NCI-H2227 treated with DMSO at 0.1 percent for 48 hours (cell line): ENCODE measurements around the gene ANO4.

Source experiments
- DNase-seq: peaks from one replicate; lab custom pipeline; 2025; lab: John Stamatoyannopoulos, UW

The ANO4 gene

DNA sequence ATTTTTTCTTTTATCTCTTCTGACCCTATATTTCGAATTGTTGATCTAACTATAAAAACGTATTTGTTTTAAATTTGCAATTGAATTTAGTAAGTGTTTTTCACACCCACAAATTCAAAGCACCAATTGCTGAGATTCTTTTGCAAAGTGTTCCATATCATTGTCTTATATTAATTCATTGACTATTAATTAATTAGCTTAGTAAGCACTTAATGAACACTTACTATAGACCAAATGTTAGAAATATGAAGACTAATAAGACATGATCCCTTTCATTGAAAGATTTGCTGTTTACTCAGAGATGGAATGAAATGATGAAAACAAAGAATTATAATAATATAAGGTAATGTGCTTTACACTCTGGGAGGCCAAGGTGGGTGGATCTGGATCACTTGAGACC is 14.2 kb downstream of the ANO4 start:
- no peak for DNase-seq

- DNase-seq: no peak
Measured at GRCh38 chr12:100820314-100820713, 25.7 kb downstream of the ANO4 start.

- DNase-seq: no peak
Measured at GRCh38 chr12:100823963-100824362, 29.4 kb downstream of the ANO4 start.

GRCh38 chr12:100824476-100824875 is 29.9 kb downstream of the ANO4 start:
- no peak for DNase-seq

- DNase-seq: no peak
Measured at GRCh38 chr12:100826323-100826722, 31.7 kb downstream of the ANO4 start.

DNA sequence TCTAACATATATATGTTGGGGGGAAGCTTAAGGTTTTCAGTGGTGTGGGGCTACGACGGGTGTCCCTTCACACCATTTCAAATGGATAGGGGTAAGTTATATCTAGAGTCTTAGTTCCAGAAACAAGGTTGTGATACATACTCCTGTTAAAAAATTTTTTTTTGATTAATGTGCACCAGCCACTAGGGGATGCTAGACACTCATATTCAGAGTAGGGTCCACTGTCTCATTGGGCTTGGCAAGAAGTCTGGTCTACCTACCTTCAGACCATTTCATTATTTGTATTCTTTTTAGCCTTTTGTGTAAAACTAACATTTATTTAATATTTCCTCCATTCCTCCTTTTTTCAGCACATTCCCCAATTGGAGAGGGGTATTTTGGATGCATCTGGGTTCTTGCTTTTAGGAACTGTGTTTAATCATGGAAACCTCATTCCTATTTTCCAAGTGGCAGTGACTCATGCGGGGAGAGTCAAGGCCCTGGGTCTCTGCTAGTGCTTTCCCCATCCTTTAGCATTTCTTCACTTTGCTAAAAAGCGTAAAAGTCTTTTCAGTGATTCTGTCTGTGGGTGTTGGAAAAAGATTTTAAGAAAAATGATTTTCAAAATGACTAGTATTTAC is 33.4 kb downstream of the ANO4 start:
- peak; percentile 66 for DNase-seq

GRCh38 chr12:100830003-100830795 is 35.6 kb downstream of the ANO4 start:
- DNase-seq: no peak

DNA sequence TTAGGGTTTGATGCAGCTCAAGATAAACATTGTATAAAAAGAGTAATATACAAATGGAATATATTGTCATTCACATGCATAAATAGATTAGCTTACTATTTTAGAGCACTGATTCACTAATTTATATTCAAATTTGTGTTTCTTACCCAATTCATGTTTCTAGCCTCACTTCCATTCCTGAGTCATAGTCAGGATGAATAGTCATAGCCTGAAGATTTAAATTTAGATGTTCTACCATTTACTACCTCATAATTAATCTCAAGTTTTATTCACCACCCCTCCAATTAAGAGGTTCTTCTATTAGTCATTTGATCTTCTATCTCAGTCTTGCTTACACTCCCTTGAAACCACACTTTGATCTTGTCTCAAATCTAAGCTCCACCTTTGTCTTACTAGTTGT is 38.7 kb downstream of the ANO4 start:
- DNase-seq: no peak

DNA sequence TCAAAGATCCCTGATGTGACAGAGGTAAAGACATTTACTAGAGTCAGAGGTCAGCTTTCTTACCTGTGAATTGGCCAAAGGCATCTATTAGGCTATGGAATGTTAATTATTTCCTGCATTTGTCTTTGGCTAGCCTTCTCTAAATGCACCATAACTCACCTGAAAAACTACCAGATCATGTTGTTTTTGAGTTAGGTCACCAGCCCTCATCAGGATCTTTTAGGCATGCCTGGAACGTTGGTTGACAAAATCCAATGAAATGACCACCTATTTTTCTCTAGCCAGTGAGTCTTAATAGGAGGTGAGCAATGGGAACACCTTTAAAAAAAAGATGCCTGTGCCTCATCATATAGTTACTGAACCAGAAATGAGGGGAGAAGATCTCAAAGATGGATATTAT is 46.2 kb downstream of the ANO4 start:
- no peak for DNase-seq

- no peak for DNase-seq
Measured at GRCh38 chr12:100842156-100842555, 47.6 kb downstream of the ANO4 start.

- DNase-seq: no peak
Measured at GRCh38 chr12:100843061-100843460, 48.5 kb downstream of the ANO4 start.

DNA sequence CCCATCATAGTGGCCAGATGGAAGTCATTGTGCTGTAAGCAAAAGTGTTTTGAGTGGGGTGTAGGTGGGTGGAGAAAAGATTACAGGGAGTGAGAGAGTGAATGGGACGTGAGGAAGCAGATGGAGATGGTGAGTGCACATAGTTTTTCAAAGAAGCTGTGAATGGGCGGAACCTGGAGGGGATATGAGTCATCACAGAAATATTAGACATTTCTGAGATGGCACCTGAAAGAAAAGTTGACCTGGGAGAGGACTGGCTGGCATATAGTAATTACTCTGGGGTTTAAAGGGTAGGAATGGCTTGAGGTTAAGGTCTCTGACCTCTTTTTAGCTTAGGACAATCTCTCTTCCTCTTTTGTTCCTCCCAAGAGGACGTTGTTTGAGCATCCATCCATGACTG is 50.5 kb downstream of the ANO4 start:
- DNase-seq: no peak

DNA sequence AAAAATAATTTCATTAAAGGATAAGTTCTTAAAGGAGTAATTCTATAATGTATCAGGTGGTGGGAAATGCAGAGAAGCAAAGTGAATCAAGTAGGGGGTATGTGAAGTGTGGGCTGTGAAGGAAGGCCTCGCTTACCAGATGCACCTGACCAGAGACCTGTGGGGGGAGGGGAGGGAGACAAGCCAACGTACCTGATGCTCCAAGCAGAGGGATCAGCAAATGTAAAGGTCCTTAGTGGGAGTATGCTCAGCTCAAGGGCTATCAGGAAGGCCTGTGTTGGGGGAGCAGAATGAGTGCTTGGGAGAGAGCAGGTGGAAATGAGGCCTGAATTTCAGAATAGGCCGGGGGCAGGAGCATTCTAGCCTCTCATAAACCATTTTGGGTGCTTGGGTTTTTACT is 57.1 kb downstream of the ANO4 start:
- no peak for DNase-seq

DNA sequence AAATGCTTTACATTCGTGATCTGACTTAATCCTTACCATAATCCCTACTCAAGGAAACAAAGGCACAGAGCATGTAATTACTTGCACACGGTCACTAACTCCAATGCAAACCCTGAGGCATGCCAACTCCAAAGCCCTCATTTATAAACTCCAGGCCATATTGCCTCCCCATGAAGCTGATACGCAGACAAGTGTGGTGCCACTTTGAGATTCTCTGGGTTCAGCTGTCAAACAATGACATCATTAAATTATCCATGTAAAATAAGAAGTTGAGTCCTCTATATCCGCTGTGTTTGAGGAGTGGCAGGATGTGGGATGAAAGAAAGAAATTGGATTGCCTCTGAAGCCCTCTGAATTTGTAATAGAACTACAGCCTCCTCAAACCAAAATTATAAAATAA is 62.8 kb downstream of the ANO4 start:
- DNase-seq: no peak

DNA sequence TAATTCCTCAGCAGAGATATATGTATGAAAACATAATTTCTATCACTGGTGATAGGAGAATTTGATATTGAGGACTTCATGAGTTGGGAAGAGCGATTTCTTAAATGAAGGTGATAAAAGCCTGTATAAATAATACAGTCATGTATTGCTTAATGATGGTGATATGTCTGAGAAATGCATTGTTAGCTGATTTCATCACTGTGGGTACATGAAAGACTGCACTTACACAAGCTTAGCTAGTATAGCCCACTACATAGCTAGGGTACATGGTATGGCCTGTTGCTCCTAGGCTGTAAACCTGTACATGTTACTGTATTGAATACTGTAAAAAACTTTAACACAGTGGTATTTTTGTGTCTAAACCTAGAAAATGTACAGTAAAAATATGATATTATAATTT is 63.4 kb downstream of the ANO4 start:
- no peak for DNase-seq

DNA sequence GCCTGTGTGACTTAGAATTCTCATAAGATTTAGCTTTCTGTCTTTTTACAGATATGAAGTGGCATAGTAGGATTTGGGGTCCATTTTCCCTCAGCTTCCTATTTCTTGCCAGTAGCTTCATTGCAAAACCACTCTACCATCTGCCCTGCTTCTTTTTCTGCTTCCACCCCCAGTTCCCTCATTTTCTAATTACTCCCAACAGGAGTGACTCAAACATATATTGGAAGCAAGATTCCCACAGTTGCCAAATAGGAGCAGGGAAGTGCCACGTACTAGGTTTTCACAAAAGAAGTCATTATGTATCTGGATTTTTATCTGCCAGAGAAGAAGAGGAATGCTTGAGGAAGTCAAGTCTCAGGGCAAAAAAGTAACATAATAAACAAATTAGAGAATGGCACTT is 64.1 kb downstream of the ANO4 start:
- DNase-seq: no peak

- DNase-seq: no peak
Measured at GRCh38 chr12:100859063-100859627, 64.6 kb downstream of the ANO4 start.

GRCh38 chr12:100860611-100861010 is 66.0 kb downstream of the ANO4 start:
- DNase-seq: no peak

DNA sequence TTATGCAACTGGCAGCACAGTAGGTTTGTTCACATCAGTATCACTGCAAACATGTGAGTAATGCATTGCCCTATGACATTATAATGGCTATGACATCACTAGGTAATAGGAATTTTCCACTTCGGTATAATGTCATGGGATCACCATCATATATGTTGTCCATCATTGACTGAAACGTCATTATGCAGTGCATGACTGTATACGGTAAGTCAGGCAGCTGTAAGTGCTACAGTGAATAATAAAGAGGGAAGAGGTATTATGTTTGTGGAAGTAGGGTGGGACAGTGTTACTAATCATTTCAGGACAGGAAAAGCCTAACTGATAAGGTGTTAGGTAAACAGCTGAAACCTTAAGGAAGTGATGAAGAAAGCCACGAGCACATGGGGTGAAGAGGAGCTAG is 68.1 kb downstream of the ANO4 start:
- DNase-seq: no peak

DNA sequence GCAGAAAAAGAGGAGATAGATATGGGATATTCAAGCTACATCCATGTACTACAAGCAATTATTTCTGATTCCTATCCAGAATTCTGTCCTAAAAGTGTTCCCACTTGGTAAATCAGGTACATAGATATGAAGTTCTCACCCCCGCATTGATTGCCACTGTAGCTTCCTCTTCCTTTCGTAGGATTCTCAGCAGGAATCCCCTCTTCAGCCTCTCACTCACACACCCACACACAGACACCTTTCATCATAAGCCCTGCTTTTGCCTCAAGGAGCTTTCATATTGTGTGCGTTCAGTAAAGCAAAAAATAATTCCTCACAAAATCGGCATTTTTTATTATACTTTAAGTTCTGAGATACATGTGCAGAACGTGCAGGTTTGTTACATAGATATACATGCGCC is 69.8 kb downstream of the ANO4 start:
- no peak for DNase-seq

DNA sequence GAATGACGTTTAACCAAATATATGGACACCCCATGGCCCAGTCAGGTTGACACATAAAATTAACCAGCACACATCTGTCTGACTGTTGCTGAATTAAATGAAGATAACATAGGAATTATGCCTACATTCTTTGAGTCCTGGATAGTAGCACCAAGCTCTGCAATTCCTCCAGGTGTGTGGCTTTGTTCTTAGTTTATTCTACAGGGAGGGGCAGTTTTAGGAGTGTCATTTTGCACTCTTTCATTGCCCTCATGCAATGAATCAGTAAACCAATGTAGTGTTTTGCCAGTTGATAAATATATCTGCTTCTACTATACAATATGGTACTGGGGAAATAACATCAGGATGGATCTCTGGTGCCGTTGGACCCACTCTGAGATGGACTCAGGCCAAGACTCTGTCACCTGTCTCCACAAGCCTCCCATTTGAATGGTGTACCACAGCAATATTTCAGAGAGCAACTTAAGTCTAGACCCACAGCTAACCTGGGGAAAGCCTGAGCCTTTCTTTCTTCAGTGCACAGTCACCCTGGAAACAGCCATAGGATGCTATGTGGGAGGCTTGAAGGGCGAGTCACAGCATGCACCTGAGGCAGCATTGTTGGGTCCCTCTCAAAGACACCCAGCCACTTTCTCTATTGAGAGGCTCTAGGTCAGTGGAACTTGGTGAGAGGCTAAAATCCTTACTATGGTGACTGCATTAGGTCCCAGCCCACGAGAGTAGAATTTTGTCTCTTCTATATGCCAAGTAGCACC is 73.2 kb downstream of the ANO4 start:
- no peak for DNase-seq

DNA sequence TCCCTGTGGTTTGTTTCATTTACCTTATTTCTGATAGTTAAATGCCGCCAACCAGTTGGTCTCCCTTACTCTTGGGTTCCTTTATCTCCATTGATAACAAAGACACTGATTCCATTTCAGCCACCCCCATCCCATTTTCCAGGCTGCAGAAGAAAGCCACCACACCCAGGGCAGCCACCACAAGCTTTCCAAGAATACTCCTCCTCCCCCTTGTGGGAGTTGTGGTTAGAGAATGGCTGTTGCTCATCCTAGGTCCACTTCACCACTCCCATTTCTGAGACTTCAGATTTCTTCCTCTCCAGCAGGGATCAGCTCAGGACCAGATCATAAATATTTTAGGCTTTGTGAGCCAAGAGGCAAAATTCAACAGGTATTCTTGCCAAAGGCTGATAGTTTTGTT is 73.9 kb downstream of the ANO4 start:
- DNase-seq: no peak

GRCh38 chr12:100871195-100871734 is 76.7 kb downstream of the ANO4 start:
- no peak for DNase-seq
